Aorta (tissue), 5 donors: ENCODE data around the gene HNRNPCL4. TPM values are rescaled to one million over a fixed set of nuclear protein-coding genes. Genes with fewer than 3 reads are reported as not detected.
"Not testable (repeated sequence)": the region's sequence is repeated elsewhere in the genome, so short reads cannot be mapped to it uniquely, and the experiment has no call there.

Source experiments
- ATAC-seq: fragments of 200-7000 bp; cut with Tn5 transposase; one replicate; pipeline ENCODE4 v1.9.1; 2022; ENCODE audit warnings: moderate library complexity; ENCODE audit not compliant: low FRiP score
- DNase-seq, 2 donors: peaks; one replicate each; pipeline ENCODE4 v3.0.0-alpha.2; 2020
- H3K27ac ChIP-seq, 2 donors: one replicate each; pipeline ENCODE4 v1.5.1; 2013; ENCODE audit warnings: low read length in 2 of 2, mild to moderate bottlenecking in 2 of 2, moderate library complexity in 2 of 2, control low read depth in 1 of 2, inconsistent platforms in 1 of 2, low read depth in 1 of 2
- H3K27me3 ChIP-seq, 2 donors: one replicate each; pipeline ENCODE4 v1.6.1; 2013; ENCODE audit warnings: control low read depth in 1 of 2, low read length in 1 of 2, mild to moderate bottlenecking in 1 of 2, moderate library complexity in 1 of 2; ENCODE audit not compliant: insufficient read depth in 2 of 2, control insufficient read depth in 1 of 2
- H3K36me3 ChIP-seq, 2 donors: one replicate each; pipeline ENCODE4 v1.6.1; 2013; ENCODE audit warnings: control low read depth in 1 of 2, low read length in 1 of 2, mild to moderate bottlenecking in 1 of 2; ENCODE audit not compliant: insufficient read depth in 2 of 2, control insufficient read depth in 1 of 2
- H3K4me1 ChIP-seq, 2 donors: one replicate each; pipeline ENCODE4 v1.6.1; 2013; ENCODE audit warnings: low read length in 2 of 2, control low read depth in 1 of 2, mild to moderate bottlenecking in 1 of 2, moderate library complexity in 1 of 2; ENCODE audit not compliant: insufficient read depth in 2 of 2, control insufficient read depth in 1 of 2
- H3K4me3 ChIP-seq, 2 donors: one replicate each; pipeline ENCODE4 v1.5.1; 2013; ENCODE audit warnings: low read length in 2 of 2, control low read depth in 1 of 2, mild to moderate bottlenecking in 1 of 2
- H3K9me3 ChIP-seq: one replicate; pipeline ENCODE4 v1.6.1; 2013; ENCODE audit warnings: mild to moderate bottlenecking, low read length; ENCODE audit not compliant: control insufficient read depth
- WGBS, 2 donors: extraction: QIAGEN DNeasy Blood & Tissue Kit; methylation state at CpG; one replicate each; pipeline ENCODE4 v1.1.7; 2013; 5-methylcytosine and 5-hydroxymethylcytosine counted together
- intact Hi-C, 2 donors: fragments of 100-400 bp; cut with DNase I; formaldehyde crosslinking; loops; one replicate each; pipeline versions ENCODE4 v1.14.2 to v1.15.0; 2022
- long read RNA-seq, 2 donors: library from polyadenylated mRNA; unstranded; transcript quantifications; one replicate each; pipeline ENCODE4 v2.0.0, GENCODE V29; 2020 to 2021
- polyA plus RNA-seq, 2 donors: library from polyadenylated mRNA; stranded (reverse); fragments of 200-250 nt; gene quantifications; one replicate each; pipeline ENCODE4 v1.2.3, GENCODE V29; 2013
- total RNA-seq, 2 donors: library from RNA; stranded (reverse); fragmentation: NEBNext Ultra II Directional; extraction: Animal tissue kit (Norgen Biotek cat#: 25700); gene quantifications; one replicate each; pipeline ENCODE4 v1.2.1, GENCODE V29; 2021
- donor health status: healthy with polysubstance abuse.
- donor health status: Bipolar disorder and iron deficiency.
- donor health status: DM: no; HTN: no; CAD: no.
- donor health status: DM: no; HTN: no; CAD: no.
- donor health status: DM: yes; HTN: yes; CAD: no.

The HNRNPCL4 gene
- total RNA-seq (not detected), polyA plus RNA-seq (not detected)
- long read RNA-seq, donor 1, result 0 reads
- long read RNA-seq, donor 2, result 0 reads

DNA sequence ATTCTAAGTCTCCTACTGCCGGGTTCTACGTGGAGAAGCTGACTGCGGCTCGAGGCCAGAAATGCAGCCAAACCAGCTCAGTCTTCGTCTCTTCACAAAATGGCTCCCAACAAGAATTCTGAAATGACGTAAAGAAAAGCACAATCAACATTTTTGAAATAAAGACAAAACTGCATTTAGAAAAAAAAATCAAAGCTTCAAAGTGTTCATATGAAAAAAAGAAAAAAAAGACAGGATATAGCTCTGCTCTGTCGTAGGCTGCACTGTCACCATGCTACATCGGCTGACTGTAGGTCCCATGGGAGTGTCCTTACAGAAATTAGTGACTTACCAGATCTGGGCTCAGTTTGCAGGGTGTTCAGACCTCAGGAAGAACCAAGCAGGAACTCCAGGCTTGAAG is at the start of gene HNRNPCL4:
TSS of gene HNRNPCL4 (minus strand) at position 101 of the 400 bp plus-strand sequence. CDS start 164 bp downstream, outside the sequence.
- H3K9me3 ChIP-seq, ATAC-seq, H3K4me3 ChIP-seq, intact Hi-C loops, H3K27me3 ChIP-seq, H3K4me1 ChIP-seq, H3K36me3 ChIP-seq, H3K27ac ChIP-seq, DNase-seq: not testable (repeated sequence)
- no CpG with 5 or more reads among the region's 8 CpGs for WGBS, 2 donors

GRCh38 chr1:13208712-13209111 is 43.3 kb upstream of the HNRNPCL4 start:
- H3K27me3 ChIP-seq, H3K36me3 ChIP-seq, H3K4me3 ChIP-seq, H3K9me3 ChIP-seq, ATAC-seq, DNase-seq, H3K4me1 ChIP-seq, intact Hi-C loops, H3K27ac ChIP-seq: not testable (repeated sequence)
- no CpG with 5 or more reads among the region's 9 CpGs for WGBS, 2 donors

- no CpG with 5 or more reads among the region's 5 CpGs for WGBS, 2 donors
- DNase-seq, H3K27ac ChIP-seq, H3K9me3 ChIP-seq, intact Hi-C loops, ATAC-seq, H3K36me3 ChIP-seq, H3K27me3 ChIP-seq, H3K4me3 ChIP-seq, H3K4me1 ChIP-seq: not testable (repeated sequence)
Measured at GRCh38 chr1:13201309-13201708, 35.9 kb upstream of the HNRNPCL4 start, which contains the start of gene PRAMEF13. PRAMEF13 (minus strand) TSS chr1:13201409; CDS start chr1:13199589, 1,820 bp downstream.

DNA sequence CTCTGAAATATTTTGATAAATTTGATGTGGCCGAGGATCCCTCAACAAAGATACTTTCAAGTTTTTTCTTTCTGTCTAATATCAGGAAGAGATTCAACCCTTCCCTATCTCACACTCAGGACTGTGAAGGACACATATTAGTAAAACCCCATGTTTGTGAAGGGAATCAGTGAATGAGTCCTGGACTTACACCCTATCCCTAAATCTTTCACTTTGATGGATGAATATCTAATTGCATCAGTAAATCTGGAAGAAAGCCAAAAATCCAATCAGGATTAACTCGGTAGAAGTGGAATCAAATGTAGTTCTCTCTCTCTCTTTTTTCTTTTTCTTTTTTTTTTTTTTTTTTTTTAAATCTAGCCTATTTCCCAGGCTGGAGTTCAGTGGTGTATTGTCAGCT is 6.1 kb upstream of the HNRNPCL4 start, which contains the start of gene PRAMEF9:
TSS of gene PRAMEF9 (plus strand) at position 301 of the 400 bp plus-strand sequence. CDS start 3,433 bp downstream, outside the sequence.
- H3K36me3 ChIP-seq, H3K9me3 ChIP-seq, DNase-seq, intact Hi-C loops, H3K27me3 ChIP-seq, H3K4me1 ChIP-seq, H3K4me3 ChIP-seq, H3K27ac ChIP-seq, ATAC-seq: not testable (repeated sequence)
- WGBS, 2 donors, result 91 to 93% methylated on average over 1 of the region's 2 CpGs

GRCh38 chr1:13155909-13156308 is 9.5 kb downstream of the HNRNPCL4 start, which contains the start of gene PRAMEF26:
PRAMEF26 (minus strand) TSS chr1:13156009; CDS start chr1:13153095, 2,914 bp downstream.
- H3K4me3 ChIP-seq, ATAC-seq, DNase-seq, H3K27ac ChIP-seq, H3K9me3 ChIP-seq, intact Hi-C loops, H3K36me3 ChIP-seq, H3K4me1 ChIP-seq, H3K27me3 ChIP-seq: not testable (repeated sequence)
- WGBS, 2 donors, result 82 to 100% methylated on average over 1 of the region's 5 CpGs

GRCh38 chr1:13116754-13117153 is 48.7 kb downstream of the HNRNPCL4 start, which contains the start of gene HNRNPCL2:
HNRNPCL2 (minus strand) TSS chr1:13116854; CDS start chr1:13116400, 454 bp downstream.
- H3K27ac ChIP-seq, H3K36me3 ChIP-seq, H3K9me3 ChIP-seq, DNase-seq, intact Hi-C loops, ATAC-seq, H3K27me3 ChIP-seq, H3K4me1 ChIP-seq, H3K4me3 ChIP-seq: not testable (repeated sequence)
- 90 to 94% methylated on average over 6 of the region's 6 CpGs for WGBS, 2 donors

Other genes starting within 250 kb of the HNRNPCL4 start
- gene PRAMEF7, start 249.0 kb downstream of the HNRNPCL4 start, total RNA-seq, result not detected
- gene PRAMEF7, start 249.0 kb downstream of the HNRNPCL4 start, polyA plus RNA-seq, result under 1 TPM in 1 of 2 donors, not detected in 1; 0.20 TPM
- not detected for gene PRAMEF6, start 218.1 kb downstream of the HNRNPCL4 start, total RNA-seq
- not detected for gene PRAMEF6, start 218.1 kb downstream of the HNRNPCL4 start, polyA plus RNA-seq
- not detected for gene PRAMEF27, start 109.1 kb downstream of the HNRNPCL4 start, total RNA-seq
- not detected for gene PRAMEF27, start 109.1 kb downstream of the HNRNPCL4 start, polyA plus RNA-seq
- not detected for gene HNRNPCL3, start 104.9 kb downstream of the HNRNPCL4 start, total RNA-seq
- gene HNRNPCL3, start 104.9 kb downstream of the HNRNPCL4 start, polyA plus RNA-seq, result not detected
- not detected for gene PRAMEF25, start 94.9 kb downstream of the HNRNPCL4 start, total RNA-seq
- gene PRAMEF25, start 94.9 kb downstream of the HNRNPCL4 start, polyA plus RNA-seq, result not detected
- not detected for gene HNRNPCL2, start 48.8 kb downstream of the HNRNPCL4 start, total RNA-seq
- gene HNRNPCL2, start 48.8 kb downstream of the HNRNPCL4 start, polyA plus RNA-seq, result not detected
- not detected for gene PRAMEF26, start 9.6 kb downstream of the HNRNPCL4 start, total RNA-seq
- gene PRAMEF26, start 9.6 kb downstream of the HNRNPCL4 start, polyA plus RNA-seq, result not detected
- not detected for gene PRAMEF9, start 6.2 kb upstream of the HNRNPCL4 start, total RNA-seq
- gene PRAMEF9, start 6.2 kb upstream of the HNRNPCL4 start, polyA plus RNA-seq, result not detected
- gene PRAMEF13, start 35.8 kb upstream of the HNRNPCL4 start, total RNA-seq, result not detected
- gene PRAMEF13, start 35.8 kb upstream of the HNRNPCL4 start, polyA plus RNA-seq, result not detected
- gene PRAMEF18, start 60.5 kb upstream of the HNRNPCL4 start, total RNA-seq, result not detected
- gene PRAMEF18, start 60.5 kb upstream of the HNRNPCL4 start, polyA plus RNA-seq, result not detected
- not detected for gene PRAMEF5, start 88.6 kb upstream of the HNRNPCL4 start, total RNA-seq
- gene PRAMEF5, start 88.6 kb upstream of the HNRNPCL4 start, polyA plus RNA-seq, result not detected
- gene PRAMEF8, start 119.5 kb upstream of the HNRNPCL4 start, total RNA-seq, result not detected
- gene PRAMEF8, start 119.5 kb upstream of the HNRNPCL4 start, polyA plus RNA-seq, result not detected
- not detected for gene PRAMEF33, start 137.9 kb upstream of the HNRNPCL4 start, total RNA-seq
- gene PRAMEF33, start 137.9 kb upstream of the HNRNPCL4 start, polyA plus RNA-seq, result not detected
- not detected for gene PRAMEF15, start 149.9 kb upstream of the HNRNPCL4 start, total RNA-seq
- gene PRAMEF15, start 149.9 kb upstream of the HNRNPCL4 start, polyA plus RNA-seq, result not detected
- not detected for gene PRAMEF14, start 181.5 kb upstream of the HNRNPCL4 start, total RNA-seq
- gene PRAMEF14, start 181.5 kb upstream of the HNRNPCL4 start, polyA plus RNA-seq, result not detected
- gene PRAMEF19, start 206.3 kb upstream of the HNRNPCL4 start, total RNA-seq, result not detected
- gene PRAMEF19, start 206.3 kb upstream of the HNRNPCL4 start, polyA plus RNA-seq, result not detected
- not detected for gene PRAMEF17, start 224.0 kb upstream of the HNRNPCL4 start, total RNA-seq
- gene PRAMEF17, start 224.0 kb upstream of the HNRNPCL4 start, polyA plus RNA-seq, result not detected
- gene PRAMEF20, start 244.8 kb upstream of the HNRNPCL4 start, total RNA-seq, result not detected
- gene PRAMEF20, start 244.8 kb upstream of the HNRNPCL4 start, polyA plus RNA-seq, result not detected